ENCODE results near the gene UBE2Q2. TPM values are rescaled to one million over a fixed set of nuclear protein-coding genes. Genes with fewer than 3 reads are reported as not detected.
"Not testable (repeated sequence)": the region's sequence is repeated elsewhere in the genome, so short reads cannot be mapped to it uniquely, and the experiment has no call there.

UBE2Q2 gene
- 10 to 100 TPM; 17.2 to 18.3 (median 17.6) TPM for total RNA-seq

DNA sequence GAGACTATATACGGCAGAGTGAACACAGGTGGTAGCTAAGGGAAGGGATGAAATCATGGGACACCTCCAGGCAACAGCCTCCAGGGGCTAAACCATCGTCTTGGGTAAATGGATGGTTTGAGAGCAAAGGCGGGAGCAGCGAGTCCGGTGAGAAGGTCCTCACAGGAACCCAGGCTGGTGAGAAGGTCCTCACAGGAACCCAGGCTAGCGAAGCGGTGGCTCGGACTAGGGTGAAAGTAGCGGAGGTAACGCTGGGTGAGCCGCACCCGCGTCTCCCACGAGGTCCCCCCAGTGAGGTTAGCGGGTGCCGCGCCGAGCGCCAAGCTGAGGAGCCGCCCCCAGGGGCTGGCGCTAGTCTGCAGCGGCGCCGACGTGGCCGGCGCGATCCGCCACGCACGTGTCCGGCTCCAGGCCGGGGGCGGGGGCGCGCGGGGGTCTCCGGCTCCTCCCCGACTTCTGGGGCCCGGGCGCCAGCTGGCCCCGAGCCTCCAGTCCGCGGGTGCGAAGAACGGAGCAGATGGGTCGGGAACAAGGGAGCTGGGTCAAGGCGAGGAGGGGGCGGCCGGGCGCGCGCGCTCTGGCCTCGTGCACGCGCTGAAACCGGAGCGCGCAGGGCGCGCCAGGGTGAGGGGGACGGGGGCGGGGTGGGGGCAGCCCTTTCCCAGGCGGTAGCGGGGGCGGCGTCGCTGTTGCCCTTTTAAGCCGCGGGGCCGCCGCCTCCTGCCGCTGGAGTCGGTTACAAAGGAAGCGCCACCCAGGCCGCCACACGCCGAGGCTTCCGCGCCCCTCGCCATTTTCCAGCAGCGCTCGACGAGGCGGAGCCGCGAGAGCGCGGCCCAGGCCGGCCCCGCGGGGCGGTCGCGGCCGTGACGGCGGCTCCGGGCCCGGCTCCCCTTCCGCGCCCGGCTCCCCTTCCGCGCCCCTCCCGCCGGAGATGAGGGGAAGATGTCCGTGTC lies at the start of gene UBE2Q2:
UBE2Q2 (plus strand) TSS at position 726 of the 956 bp plus-strand sequence; CDS start at position 946, 220 bp downstream.
- intact Hi-C loops (cut with DNase I; ENCODE audit: low total_unique reads) = no loop called here
- TF ChIP-seq, protein P1, sequence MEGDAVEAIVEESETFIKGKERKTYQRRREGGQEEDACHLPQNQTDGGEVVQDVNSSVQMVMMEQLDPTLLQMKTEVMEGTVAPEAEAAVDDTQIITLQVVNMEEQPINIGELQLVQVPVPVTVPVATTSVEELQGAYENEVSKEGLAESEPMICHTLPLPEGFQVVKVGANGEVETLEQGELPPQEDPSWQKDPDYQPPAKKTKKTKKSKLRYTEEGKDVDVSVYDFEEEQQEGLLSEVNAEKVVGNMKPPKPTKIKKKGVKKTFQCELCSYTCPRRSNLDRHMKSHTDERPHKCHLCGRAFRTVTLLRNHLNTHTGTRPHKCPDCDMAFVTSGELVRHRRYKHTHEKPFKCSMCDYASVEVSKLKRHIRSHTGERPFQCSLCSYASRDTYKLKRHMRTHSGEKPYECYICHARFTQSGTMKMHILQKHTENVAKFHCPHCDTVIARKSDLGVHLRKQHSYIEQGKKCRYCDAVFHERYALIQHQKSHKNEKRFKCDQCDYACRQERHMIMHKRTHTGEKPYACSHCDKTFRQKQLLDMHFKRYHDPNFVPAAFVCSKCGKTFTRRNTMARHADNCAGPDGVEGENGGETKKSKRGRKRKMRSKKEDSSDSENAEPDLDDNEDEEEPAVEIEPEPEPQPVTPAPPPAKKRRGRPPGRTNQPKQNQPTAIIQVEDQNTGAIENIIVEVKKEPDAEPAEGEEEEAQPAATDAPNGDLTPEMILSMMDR (IDR thresholded peaks at IDR 0.05) = no peak
- no peak for TF ChIP-seq POLR2A (IDR thresholded peaks at IDR 0.05)
- DNase-seq (ENCODE audit: low spot score in 2 of 2) = peak; percentile 34 to 94
- peak within 1 kb of the TSS; percentile 77 for H3K4me3 ChIP-seq (ENCODE audit: low read depth, poor library complexity, severe bottlenecking)
- WGBS, 2 donors = 2% methylated on average over 33 to 40 of the region's 109 CpGs

DNA sequence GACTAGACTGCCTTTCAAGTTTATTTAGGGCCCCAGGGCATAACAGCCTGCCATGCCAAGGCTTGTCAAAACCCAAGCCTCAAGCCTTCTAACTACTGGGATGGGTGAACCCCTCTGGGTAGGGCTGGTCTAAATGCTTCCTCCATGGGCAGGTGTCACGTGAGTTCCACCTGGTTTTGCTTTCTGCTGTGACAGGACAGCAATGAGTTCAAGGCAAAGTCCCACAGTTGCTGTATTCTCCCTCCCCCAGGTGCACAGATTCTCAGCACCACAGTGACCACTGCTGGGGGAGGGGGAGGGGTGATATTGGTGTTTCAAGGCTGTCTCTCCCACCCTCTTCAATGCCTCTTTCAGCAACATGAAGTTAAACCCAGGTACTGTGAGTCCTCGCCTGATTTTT lies 46.9 kb upstream of the UBE2Q2 start:
- intact Hi-C loops (cut with DNase I; ENCODE audit: low total_unique reads) = no loop called here
- TF ChIP-seq, protein P1 (IDR thresholded peaks at IDR 0.05) = no peak
- TF ChIP-seq POLR2A (IDR thresholded peaks at IDR 0.05) = no peak
- DNase-seq (ENCODE audit: low spot score in 2 of 2) = no peak
- H3K4me3 ChIP-seq (ENCODE audit: low read depth, poor library complexity, severe bottlenecking) = no peak overlapping the region
- 76 to 84% methylated on average over 2 of the region's 2 CpGs for WGBS, 2 donors

DNA sequence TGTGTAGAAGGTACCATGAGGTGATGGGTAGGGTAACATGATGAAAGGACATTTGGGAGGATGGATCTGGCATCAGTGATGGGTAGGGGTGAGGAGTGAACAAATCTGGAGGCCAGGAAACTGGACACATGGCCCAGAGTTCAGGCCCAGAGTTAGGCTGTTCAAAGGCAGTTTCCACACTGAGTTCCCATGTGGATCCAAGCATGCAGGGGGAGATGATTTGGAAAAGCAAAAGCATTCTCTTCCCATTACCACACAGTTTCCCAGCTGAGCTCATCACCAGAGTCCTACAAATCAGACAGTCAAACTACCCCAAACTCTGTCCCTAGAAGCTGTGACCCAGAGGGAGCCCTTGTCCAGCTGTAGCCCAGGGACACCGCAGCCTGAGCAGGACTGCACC lies 46.1 kb upstream of the UBE2Q2 start:
- intact Hi-C loops (cut with DNase I; ENCODE audit: low total_unique reads); H3K4me3 ChIP-seq (ENCODE audit: low read depth, poor library complexity, severe bottlenecking); DNase-seq (ENCODE audit: low spot score in 2 of 2): not testable (repeated sequence)
- WGBS, 2 donors = 93 to 100% methylated on average over 1 of the region's 1 CpG

DNA sequence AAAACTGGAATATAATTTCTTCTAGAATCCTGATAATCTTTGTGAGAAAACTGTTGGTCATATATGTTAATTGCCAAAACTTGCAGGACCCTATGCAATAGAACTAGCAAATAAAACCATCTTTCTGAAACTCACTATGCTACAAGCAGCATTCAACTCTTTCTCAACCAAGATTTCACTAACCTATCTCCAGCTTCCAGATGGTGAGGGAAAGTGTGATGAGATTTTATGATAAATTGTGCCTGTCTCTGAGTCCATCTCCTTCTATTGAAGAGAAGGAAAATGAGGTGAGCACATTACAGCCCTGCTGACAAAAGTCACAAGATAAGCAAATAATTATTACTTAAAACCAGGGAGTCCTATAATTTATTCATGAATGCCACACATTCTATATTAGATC lies 44.1 kb upstream of the UBE2Q2 start:
- no peak overlapping the region for H3K4me3 ChIP-seq (ENCODE audit: low read depth, poor library complexity, severe bottlenecking)
- intact Hi-C loops (cut with DNase I; ENCODE audit: low total_unique reads) = no loop called here
- no peak for TF ChIP-seq POLR2A (IDR thresholded peaks at IDR 0.05)
- TF ChIP-seq, protein P1 (IDR thresholded peaks at IDR 0.05) = no peak
- DNase-seq (ENCODE audit: low spot score in 2 of 2) = no peak

DNA sequence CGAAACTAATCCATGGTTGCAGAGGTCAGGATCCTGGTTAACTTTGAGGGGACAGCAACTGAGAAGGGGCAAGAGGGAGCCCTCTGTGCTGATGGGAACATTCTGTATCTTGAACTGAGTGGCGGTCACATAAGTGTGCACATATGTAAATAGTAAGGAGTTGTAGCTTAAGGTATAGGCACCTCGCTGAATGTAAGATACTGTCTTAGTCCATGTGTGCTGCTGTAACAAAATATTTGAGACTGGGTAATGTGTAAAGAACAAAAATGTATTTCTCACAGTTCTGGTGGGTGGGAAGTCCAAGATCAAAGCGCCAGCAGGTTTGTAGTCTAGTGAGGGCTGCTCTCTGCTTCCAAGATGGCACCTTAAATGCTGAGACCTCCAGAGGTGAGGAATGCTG lies 42.8 kb upstream of the UBE2Q2 start:
- intact Hi-C loops (cut with DNase I; ENCODE audit: low total_unique reads) = loop anchor here (5.0 to 10.0 kb wide), 2 partner anchors 66 to 118 kb away; no protein-coding TSS in a partner anchor
- H3K4me3 ChIP-seq (ENCODE audit: low read depth, poor library complexity, severe bottlenecking); DNase-seq (ENCODE audit: low spot score in 2 of 2): not testable (repeated sequence)
- 92 to 94% methylated on average over 4 of the region's 4 CpGs for WGBS, 2 donors

DNA sequence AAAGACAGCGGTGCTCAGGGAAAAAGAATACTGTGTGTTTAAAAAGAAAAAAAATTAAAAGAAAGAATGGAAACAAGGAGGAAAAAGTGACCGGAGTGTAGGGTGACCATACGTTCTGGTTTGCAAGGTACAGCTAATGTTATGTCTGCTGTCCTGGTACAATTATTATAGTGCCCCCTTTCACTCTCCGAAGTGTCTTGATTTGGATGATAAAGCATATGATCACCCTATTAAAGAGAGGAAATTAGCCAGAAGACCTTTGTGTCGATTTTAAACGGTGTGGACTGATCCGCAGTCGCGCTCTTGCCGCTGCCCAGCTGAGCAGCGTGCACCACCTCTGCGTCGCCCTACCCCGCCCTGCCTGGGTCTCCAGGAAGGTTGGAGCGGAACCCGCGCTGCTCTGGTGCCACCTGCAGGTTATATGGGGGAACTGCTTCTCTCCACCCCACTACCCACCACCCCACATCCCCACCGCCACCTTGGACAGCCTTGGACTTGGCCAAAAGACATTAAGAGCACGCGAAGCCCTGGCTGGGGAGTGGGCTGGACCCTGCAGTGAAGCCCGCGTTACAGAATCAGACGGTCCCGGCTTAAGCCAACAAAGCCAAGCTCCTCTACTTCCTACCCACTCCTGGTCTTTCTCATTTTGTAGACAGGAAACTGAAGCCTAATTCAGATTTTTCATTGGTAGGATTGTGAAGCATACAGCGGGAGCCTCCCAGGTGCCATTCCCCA lies 41.2 kb upstream of the UBE2Q2 start:
- 5 to 6% methylated on average over 24 to 25 of the region's 25 CpGs for WGBS, 2 donors
- TF ChIP-seq, protein P1 (IDR thresholded peaks at IDR 0.05) = peak in 1 of 3 donors; percentile 19
- TF ChIP-seq POLR2A (IDR thresholded peaks at IDR 0.05) = no peak
- H3K4me3 ChIP-seq (ENCODE audit: low read depth, poor library complexity, severe bottlenecking) = no peak overlapping the region
- intact Hi-C loops (cut with DNase I; ENCODE audit: low total_unique reads) = loop anchor here (5.0 to 10.0 kb wide), 2 partner anchors 67 to 120 kb away; no protein-coding TSS in a partner anchor
- peak; percentile 59 to 95 for DNase-seq (ENCODE audit: low spot score in 2 of 2)

DNA sequence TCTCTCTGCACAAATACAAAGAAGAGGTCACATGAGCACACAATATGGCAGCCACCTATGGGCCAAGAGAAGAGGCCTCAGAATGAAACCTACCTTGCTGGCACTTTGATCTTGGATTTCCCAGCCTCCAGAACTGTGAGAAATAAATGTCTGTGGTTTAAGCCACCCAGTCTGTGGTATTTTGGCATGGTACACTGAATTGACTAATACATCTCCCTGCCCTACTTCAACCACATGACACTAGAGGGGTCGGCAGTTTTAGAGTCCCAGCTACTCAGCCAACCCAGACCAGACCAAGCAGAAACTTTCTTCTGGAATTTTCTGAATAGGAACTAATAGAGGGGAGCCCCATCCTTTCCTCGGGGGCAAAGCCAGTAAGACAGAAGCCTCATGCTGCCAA lies 35.8 kb upstream of the UBE2Q2 start:
- not testable (repeated sequence) for DNase-seq (ENCODE audit: low spot score in 2 of 2); H3K4me3 ChIP-seq (ENCODE audit: low read depth, poor library complexity, severe bottlenecking)
- intact Hi-C loops (cut with DNase I; ENCODE audit: low total_unique reads) = loop anchor here (10.0 kb wide), 1 partner anchor 73 kb away; no protein-coding TSS in a partner anchor
- 63 to 64% methylated on average over 2 of the region's 2 CpGs for WGBS, 2 donors

DNA sequence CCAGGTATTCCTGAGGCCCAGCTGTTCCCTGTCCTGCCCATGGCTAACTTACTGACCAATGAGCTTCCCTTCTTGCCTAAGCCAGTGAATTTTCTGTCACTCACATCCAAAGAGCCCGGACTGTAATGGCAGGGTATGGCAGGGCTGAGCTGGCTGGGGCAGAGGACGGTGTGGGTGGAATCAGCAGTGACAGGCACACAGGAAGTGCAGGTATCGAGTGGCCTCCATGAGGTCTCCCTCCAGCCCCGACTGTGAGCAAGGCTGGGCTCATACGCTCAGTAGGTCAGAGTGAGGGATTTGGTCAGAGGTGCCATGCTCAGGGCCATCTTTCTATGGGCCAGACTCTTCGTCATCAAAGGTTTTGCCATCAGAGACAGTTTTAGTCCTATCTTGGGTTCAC lies 35.2 kb upstream of the UBE2Q2 start:
- not testable (repeated sequence) for DNase-seq (ENCODE audit: low spot score in 2 of 2); H3K4me3 ChIP-seq (ENCODE audit: low read depth, poor library complexity, severe bottlenecking)
- intact Hi-C loops (cut with DNase I; ENCODE audit: low total_unique reads) = loop anchor here (10.0 kb wide), 1 partner anchor 73 kb away; no protein-coding TSS in a partner anchor
- WGBS, 2 donors = 88 to 98% methylated on average over 6 of the region's 6 CpGs
